GM18520 (cell line): Measurements from ENCODE around the gene ETDA.
"Not testable (repeated sequence)": the region's sequence is repeated elsewhere in the genome, so short reads cannot be mapped to it uniquely, and the experiment has no call there.

Source experiments
- ATAC-seq: cut with Tn5 transposase; IDR thresholded peaks from one replicate; pipeline ENCODE4 v1.9.1; 2021; ENCODE audit not compliant: unreplicated experiment

The ETDA gene

DNA sequence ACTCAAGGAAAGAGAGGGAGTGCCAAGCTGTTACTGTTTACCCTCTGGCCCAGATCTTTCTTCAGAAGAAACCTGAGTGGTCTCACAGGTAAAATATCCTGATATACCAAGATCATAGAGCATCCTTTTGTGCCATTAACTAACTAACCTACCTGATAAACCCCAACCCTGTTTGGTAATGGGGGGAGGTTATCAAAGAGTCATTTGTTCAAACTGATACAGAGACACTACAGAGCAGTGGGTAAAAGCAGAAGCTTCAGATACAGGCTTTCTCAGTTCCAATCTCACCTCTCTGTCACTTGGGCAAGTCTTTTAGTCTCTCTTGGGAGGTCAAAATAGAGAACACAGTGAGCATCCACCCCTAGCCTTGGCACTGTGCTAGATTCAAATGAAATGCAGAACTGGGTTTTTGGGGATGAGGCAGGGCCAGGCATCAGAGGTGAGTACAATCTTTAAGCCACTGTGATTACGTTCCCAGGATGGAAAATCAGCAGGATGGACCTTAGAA lies at the start of gene ETDA:
ETDA (plus strand) TSS at position 51 of the 508 bp plus-strand sequence. CDS start 1,216 bp downstream, outside the sequence.
- not testable (repeated sequence) for ATAC-seq

DNA sequence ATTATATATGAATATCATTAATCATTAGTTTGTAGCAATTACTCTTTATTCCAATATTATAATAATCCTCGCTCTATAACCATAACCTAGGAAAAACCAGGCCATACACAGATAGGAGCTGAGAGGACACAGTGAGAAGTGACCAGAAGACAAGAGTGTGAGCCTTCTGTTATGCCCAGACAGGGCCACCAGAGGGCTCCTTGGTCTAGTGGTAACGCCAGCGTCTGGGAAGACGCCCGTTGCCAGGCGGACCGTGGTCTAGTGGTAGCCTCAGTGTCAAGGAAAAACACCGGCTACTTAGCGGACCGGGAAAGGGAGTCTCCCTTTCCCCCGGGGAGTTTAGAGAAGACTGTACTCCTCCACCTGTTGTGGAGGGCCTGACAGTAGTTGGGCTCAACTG lies 45.4 kb upstream of the ETDA start:
- ATAC-seq: not testable (repeated sequence)

DNA sequence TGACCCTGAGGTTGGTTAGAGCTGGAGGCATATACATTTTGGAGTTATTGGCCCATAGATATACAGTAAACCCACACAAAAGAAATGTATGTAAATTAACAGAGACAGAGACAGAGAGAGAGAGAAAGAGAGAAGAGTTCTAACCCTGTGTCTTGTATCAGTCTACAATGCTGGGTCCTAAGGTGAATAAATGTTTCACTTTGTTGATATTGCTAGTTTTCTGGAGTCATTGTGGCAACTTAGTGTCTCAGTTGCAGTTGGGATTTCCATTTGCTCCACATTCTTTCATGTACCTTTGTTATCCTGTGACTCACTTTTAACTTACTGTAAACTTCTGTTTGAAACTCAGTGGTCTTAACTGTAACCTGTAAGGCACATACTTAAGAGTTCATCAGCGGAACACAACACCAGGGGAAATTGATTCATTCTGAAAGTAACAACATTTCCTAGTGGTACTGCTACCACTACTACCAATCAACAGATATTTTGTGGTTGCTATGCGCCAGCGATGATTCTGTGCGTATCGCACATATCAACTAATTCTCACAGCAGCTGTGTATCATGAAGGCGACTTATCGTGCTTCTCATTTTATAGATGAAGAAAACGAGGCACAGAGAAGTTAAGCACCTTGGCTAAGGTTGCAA lies 38.5 kb upstream of the ETDA start:
- ATAC-seq: peak; percentile 96

DNA sequence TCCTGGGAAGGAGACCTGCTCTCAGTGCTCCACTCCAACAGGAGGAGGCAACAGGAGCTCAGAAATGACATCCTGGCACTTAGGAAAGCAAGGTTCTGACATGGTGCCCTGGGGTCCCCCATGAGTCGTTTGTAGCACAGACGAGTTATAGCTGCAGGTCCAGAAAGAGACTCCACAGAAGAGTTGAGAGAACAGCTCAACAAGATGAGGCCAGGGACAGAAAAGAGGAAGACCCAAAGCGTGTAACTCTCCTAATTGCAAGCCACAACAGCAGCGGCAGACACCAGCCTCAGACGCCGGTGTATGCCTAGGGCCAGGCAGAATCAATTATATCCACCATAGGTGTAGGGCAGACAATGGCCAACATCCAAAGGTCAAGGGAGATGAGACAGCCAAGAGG lies 5.9 kb upstream of the ETDA start:
- not testable (repeated sequence) for ATAC-seq

DNA sequence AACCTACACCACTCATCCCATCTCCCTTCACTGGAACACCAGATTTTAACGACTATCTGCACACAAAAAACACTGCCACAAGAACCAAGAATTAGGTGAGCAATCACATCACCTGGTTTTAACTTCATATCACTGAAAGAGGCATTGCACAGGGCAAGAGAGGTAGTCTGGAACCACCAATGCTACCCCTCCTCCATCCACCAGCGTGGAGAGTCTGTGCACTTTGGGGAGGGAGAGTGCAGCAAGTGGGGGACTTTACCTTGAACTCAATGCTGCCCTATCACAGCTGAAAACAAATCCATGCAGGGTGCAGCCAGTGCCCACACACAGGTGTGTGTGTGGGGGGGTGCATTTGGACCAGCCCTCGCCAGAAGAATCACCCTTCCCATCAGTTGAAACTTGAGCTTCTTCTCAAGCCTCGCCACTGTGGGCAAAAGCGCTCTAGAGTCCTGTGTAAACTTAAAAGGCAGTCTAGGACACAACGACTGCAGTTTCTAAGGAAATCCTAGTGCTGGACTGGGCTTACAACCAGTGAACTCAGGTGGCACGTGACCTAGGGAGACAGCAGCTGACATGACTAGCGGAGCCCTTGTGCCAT lies 4.3 kb downstream of the ETDA start:
- not testable (repeated sequence) for ATAC-seq

DNA sequence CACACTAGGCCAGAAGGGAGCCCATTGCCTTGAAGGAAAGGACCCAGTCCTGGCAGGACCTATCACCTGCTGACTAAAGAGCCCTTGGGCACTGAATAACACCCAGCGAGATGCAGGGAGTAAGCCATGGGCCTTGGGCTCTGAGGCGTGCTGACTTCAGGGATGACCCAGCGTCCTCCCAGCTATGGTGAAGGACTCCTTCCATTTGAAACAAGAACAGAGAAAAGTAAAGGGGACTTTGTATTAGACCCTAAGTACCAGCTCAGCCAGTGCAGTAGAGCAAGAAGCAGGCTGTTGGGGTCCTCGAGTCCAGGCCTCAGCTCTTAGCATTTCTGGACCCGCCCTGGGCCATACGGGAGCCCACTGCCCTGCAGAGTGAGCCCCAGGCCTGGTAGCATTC lies 5.1 kb downstream of the ETDA start:
- no peak for ATAC-seq

DNA sequence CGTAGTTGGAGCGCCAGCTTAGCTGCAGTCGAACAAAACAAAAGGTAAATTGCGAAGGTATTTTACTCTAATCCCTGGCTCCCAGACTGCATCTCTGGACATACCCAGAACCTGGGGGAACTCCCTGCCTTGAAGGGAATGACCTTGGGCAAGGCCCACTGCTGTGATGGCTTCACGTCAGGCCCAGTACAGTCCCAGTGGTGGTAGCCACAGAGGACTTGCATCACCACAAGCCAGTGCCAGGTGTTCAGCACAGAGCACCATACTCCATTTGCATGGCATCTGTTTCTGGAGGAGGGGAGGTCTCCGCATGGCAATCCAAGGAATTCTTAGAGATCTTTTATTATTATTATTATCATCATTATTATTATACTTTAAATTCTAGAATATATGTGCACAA lies 5.6 kb downstream of the ETDA start:
- ATAC-seq: no peak

DNA sequence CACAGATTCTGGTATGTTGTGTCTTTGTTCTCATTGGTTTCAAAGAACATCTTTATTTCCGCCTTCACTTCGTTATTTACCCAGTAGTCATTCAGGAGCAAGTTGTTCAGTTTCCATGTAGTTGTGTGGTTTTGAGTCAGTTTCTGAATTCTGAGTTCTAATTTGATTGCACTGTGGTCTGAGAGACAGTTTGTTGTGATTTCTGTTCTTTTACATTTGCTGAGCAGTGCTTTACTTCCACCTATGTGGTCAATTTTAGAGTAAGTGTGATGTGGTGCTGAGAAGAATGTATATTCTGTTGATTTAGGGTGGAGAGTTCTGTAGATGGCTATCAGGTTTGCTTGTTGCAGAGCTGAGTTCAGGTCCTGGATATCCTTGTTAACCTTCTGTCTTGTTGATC lies 9.1 kb downstream of the ETDA start:
- ATAC-seq: not testable (repeated sequence)

DNA sequence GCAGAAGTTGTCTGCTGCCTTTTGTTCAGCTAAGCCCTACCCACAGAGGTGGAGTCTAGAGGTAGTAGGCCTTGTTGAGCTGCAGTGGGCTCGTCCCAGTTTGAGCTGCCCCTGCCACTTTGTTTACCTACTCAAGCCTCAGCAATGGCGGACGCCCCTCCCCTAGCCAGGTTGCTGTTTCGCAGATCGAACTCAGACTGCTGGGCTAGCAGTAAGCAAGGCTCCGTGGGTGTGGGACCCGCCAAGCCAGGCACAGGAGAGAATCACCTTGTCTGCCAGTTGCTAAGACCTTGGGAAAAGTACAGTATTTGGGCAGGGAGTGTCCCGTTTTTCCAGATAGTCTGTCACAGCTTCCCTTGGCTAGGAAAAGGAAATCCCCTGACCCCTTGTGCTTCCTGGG lies 11.5 kb downstream of the ETDA start:
- not testable (repeated sequence) for ATAC-seq

DNA sequence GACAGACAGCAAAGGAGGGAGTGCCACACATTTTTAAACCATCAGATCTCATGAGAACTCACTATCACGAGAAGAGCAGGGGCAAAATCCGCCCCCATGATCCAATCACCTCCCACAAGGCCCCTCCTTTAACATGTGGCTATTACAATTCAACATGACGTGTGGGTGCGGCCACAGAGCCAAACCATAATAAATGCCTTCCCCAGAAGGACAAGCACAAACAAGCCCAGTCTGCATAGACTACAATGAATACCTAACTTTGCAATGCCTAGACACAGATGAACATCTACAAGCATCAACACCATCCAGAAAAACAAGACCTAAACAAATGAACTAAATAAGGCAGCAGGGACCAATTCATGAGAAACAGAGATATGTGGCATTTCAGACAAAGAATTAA lies 12.3 kb downstream of the ETDA start:
- ATAC-seq: no peak

DNA sequence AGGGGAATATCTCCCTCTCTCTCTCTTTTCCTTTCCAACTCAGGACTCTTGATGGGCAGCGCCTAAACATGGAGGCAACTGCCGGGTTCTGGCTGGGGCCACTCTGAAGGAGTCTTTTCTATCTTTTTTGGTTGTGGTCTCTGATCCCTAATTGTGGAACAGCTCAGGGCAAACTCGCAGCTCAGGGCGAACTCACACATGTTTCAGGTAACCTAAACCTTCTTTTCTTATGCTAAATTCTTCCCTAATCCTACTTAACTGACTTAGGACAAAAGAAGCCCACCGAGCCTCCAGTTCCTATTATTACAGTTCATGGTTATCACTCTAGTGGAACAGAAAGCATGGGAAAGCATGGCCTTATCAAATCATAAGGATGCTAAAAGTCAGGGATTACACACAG lies 21.3 kb downstream of the ETDA start:
- ATAC-seq: no peak

DNA sequence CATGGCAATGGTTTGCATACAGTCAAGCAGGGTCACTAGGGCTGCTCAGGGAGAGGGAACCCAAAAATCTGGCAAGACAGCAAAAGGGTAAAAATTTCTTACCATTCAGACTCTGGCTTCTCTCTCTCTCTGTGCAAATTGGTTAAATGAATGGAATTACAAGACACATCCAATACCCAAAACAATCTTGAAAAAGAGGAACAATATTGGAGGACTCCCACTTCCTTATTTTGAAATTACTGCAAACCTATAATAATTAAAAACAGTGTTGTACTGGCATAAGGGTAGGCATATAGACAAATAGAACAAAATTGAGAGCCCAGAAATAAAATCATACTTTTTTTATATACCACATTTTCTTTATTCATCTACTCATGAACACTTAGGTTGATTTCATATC lies 24.1 kb downstream of the ETDA start:
- ATAC-seq: no peak

DNA sequence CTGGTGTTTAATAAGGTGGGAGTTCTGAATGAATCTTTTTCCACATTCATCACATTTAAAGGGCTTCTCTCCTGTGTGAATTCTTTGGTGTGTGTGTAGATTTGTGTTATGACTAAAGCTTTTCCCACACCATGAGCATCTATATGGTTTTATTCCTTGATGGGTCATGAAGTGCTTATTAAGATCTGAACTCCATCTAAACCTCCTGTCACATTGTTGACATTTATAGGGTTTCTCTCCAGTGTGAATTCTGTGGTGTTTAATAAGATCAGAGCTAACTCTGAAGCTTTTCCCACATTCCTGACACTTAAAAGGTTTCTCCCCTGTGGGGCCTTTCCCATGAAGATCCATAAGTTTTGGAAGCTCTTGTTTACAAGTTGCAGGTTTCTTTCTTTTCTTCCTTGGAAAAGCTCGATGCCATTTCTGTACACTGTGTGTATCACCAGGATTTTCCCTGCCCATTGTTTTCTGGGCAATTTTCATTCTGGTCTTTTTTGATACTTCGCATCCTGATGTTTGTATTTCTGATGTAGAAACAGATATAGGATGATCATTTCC lies 35.5 kb downstream of the ETDA start:
- no peak for ATAC-seq

DNA sequence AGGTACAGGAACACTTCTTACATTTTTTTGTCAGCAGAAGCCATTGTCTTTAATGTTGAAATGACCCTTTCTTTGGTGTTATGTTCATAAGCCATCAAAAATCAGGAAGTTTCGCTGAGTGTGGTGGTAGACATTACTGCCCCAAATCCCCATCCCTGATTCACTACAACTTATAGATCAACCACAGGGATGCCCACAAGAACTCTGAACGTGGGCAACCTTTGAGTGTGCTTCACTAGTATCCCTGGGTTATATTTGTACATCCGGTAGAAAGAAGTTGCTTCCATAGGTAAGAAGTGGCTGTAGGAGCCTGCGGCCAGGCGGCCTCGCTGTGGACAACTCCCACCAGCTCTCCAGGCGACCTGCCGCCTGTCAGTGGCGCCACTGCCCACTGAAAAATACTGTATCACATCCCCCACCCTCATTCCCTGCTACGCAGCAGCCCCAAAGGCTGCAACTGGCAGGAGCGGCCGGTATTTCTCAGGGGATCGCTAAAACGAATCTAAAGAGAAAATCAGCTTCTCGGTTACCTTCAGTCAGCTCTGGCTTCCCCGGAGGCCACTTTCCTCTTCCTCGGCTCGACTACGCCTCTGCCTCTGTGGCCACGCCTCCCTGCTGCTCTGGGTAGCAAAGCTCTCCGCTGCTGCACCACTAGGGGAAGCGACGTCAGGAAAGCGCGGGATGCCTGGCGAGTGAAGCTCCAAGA lies 43.5 kb downstream of the ETDA start:
- peak; percentile 88 for ATAC-seq

DNA sequence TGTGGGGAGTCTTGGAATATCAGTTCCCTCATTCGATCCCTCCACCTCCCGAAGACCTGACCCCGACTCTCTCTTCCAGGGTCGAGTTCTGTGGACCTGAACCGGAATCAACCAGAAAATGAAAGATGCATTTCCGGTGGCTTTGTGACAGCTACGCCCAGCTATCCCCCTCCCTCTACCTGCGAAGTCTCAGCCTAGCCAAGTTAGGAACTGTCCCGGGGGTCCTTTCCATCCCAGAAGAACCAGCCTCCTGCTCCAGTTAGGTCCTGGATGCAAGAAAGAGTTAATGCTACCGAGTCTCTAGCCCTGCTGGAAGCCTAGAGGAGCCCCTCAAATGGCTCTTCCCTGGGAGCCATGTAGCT lies 44.1 kb downstream of the ETDA start:
- peak; percentile 17 for ATAC-seq

DNA sequence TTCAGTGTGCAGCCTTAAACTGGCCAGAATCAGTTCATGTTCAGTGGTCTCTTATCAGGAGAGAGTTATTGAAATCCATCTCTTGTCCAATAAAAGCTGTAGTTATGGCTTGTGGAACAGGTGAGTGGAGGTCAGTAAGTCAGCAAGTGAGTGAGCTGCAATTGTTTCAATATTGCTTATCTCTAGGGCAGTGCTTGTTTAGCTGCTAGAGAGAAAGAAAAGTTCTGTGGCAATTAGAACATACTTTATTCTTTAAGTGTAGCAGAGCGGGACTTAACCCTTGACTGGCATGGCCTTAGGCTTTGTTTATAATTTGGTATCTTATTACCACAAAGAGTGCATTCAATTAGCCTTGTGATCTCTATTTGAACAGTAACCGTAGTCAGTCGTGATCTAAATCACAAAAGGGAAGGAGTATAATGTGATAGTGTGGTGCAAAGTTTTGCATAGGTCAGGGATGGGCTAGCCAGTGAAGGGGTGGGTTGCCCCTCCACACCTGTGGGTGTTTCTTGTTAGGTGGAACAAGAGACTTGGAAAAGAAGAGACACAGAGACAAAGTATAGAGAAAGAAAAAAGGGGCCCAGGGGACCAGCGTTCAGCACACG lies 50.5 kb downstream of the ETDA start:
- no peak for ATAC-seq
